Hematopoietic multipotent progenitor cell treated with erythropoietin and hydrocortisone succinate and interleukin-3 and kit ligand, for 17 days (in vitro differentiated cells): ENCODE measurements around the gene SLC41A2.

Source experiments
- DNase-seq: peaks from one replicate; pipeline ENCODE4 v3.0.0-alpha.2; 2015; ENCODE audit warnings: low spot score

Gene SLC41A2

DNA sequence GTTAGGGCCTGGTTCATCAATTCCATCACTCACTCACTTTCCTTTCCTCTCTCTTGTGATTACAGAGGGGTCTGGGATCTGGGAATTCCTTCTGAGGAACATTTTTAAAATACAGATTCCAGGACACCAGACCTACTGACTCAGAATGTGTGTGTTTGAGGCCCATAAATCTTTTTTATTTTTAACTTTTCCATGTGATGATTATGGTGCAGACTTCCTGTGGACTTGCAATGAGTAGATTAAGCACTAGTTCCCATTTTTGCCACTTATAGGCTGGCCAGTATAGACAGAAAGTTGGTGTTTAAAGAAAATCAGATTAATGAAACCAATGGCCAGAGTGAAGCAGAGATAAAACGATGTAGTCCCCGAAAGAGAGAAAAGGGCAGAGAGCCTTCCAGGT is 28.1 kb downstream of the SLC41A2 start:
- no peak for DNase-seq

GRCh38 chr12:104929368-104929767 is 28.7 kb downstream of the SLC41A2 start:
- no peak for DNase-seq

DNA sequence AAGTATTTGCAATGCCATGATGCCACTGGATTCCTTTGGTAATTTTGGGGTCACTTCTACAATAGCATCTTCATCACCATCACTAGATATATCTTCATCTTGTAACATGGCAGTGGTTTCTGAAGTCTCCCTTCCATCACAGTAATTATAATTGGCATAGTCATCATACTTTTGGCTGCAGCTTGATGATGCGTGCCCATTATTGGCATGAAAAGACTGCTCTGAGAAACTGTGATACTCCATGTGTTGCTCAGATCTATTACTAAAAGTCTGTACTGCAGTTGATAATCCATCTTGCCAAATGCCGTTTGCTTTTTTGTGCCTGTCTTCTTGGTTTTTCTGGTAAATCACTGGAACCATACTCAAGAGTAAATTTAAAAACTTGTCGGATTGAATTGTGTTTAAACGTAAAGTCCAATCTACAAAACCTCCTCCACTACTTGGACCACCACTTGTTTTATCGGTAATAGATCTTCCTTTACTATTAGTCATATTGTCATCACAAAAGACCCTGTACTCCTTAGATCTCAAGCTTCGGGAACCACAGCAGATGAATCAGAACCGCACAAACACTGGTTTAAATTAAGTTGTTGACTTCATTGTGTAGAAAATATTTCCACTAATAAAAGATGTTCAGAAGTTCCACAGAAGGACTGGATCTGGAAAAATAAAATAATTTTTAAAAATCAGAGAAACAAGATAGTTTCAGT is 29.9 kb downstream of the SLC41A2 start:
- DNase-seq: no peak

DNA sequence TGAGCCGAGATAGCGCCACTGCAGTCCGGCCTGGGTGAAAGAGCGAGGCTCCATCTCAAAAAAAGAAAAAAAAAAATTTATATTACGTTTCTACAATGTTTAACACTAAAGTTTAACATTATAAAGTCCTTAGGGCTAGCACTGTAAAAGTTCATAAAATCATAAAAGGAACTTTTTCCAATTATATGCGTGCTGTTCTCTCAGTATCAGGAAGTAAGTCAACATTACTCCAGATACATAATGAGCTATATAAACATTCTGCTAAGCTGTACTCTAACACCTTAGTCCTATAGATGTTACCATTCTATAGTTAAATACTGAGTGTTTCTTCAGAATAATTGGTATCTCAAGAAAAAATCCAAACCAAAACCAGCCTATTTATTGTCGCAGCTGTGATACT is 32.6 kb downstream of the SLC41A2 start:
- no peak for DNase-seq

DNA sequence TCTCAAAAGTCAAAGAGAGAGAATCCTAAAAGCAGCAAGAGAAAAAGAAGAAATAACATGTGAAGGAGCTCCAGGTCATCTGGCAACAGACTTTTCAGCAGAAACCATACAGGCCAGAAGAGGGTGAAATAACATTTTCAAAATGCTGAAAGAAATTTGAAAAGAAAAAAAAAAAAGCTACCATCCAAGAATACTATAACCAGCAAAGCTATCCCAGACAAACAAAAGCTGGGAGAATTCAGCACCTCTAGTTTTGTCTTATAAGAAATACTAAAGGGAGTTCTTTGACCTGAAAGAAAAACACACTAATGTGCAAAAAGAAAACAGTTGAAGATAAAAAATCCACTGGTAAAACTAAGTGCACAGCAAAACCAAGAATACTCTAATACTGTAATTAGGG is 36.8 kb downstream of the SLC41A2 start:
- no peak for DNase-seq

DNA sequence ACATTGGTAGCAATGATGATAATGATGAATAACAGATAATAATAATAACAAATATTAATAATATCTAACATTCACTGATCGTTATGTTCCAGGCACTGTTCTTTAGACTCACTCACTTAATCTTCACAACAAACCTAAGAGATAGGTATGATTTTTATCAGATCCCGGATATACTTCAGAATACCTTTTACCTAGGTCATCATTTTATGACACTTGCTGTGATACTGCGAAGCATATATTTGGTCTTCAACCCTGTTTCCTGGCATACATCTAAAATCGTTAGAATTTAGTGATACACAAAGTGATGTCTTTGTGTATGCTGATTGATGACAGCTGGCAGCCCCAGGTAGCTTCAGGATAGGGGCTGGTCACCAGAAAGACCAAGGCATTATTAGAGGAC is 46.1 kb downstream of the SLC41A2 start:
- no peak for DNase-seq

GRCh38 chr12:104910196-104910840 is 47.8 kb downstream of the SLC41A2 start:
- DNase-seq: no peak

DNA sequence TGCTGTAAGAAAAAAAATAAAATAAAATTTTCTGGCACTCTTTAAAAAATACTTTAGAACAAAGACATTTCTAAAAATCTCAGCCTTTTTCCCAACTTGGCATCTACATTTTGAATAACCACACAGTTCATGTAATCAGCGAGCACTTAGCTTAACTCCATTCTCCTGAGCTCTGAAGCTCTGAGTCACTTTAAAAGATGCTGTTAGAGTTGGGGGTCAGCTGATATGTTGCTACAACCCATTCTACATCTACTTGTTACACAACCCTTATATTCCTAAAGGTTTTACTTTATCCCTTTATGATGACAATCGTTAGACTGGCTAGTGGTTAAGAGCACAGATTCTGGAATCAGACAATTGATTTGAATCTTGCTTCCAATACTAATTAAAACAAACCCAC is 48.3 kb downstream of the SLC41A2 start:
- no peak for DNase-seq
